GM21786 (cell line): ENCODE results near the gene RNF6.

ENCODE experiments used
- ATAC-seq: cut with Tn5 transposase; IDR thresholded peaks from one replicate; pipeline ENCODE4 v1.9.1; 2021; ENCODE audit not compliant: unreplicated experiment

RNF6 gene

GRCh38 chr13:26227166-26227971, 5.3 kb upstream of the RNF6 start:
- no peak for ATAC-seq

- ATAC-seq, result no peak
Observed at GRCh38 chr13:26225896-26226617, 3.9 kb upstream of the RNF6 start.

DNA sequence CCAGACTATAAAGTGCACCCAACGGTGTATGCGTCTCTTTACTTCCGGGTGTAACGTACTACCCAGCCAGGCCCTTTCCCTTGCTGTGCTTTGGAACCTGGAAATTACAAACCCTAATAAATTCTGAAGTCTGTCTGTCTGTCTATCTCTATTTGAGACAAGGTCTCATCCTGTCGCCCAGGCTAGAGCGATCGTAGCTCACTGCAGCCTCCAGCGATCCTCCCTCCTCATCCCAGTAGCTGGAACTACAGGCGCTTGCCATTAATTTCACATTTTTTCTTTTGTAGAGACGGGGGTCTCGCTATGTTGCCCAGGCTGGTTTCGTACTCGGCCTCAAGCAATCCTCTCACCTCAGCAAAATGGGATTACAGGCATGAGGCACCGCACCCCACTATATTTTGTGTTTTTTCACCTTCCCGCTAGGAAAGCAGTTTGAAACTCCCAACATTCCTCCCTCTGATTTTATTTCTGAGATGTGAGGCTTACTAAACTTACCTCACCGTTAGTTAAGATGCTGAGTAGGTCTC, 469 bp upstream of the RNF6 start:
- peak; percentile 39 for ATAC-seq

DNA sequence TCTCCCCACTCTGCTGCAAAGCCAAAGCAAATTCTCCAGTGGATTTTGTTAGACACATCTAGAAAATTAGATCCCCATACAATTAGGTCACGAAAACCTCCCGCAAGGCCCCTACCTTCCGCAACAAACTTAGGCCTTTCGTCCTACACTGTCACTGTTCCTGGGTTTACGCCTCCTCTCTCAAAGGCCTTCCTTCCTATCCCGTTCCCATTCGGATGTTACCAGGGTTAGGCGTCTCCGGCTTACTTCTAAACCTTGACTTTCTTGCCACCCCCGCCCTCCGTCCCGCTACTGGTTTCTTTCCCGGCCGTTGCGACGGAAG, 754 bp downstream of the RNF6 start:
- peak; percentile 25 for ATAC-seq

GRCh38 chr13:26220575-26220974, 1.5 kb downstream of the RNF6 start:
- no peak for ATAC-seq

DNA sequence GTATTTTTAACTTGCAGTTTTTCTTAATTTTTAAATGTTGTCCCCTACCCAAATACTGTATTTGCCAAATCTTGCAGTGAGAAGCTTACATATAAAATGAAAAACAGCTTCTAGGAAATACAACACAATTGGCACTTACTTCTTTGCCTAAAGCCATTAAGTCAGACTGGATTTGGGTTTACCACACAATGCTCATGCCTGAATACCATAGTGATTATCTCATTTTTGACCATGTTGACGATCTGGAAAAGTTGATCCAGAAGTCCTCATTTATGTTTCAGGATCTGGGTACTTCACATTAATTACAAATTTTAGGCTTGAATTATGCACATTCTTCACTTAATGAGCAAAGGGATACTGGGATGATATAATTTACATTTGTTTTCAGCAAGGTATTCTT, 2.4 kb downstream of the RNF6 start:
- no peak for ATAC-seq

DNA sequence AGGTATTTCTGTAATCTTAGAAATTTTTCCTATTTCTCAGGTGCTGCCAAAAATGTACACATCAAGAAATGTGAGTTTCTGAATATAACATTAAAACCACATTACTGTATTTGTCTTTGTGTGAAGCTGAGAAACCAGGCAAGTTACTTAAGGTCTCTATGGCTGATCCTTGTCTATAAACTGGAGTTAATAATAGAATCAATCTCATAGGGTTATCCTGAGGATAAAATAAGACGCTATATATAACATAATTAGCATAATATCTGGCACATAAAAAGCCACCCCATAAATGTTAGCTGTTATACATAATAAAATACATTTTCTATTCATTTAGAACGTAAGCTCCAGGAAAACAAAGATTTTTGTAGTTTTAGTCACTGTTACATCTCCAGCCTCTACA, 6.1 kb downstream of the RNF6 start:
- ATAC-seq, result no peak

- no peak for ATAC-seq
Observed at GRCh38 chr13:26213982-26214381, 8.1 kb downstream of the RNF6 start.

DNA sequence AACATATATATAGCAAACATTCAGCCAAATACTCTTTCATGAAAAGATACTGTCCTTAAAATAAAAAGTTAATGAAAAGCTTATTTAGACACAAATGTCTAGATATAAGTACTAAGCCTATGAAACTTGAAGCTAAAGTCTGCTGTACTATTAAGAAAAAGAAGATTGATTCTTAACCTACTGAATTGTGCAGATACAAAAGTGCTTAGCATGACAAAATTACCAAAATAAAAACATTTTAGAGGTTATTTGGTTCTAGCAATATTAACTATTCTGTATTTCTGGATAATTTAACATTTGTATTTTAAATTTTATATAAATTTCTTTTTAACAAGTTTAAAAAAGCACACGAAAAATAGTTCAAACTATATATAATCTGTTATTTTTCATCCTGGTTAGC, 8.8 kb downstream of the RNF6 start:
- ATAC-seq, result no peak

DNA sequence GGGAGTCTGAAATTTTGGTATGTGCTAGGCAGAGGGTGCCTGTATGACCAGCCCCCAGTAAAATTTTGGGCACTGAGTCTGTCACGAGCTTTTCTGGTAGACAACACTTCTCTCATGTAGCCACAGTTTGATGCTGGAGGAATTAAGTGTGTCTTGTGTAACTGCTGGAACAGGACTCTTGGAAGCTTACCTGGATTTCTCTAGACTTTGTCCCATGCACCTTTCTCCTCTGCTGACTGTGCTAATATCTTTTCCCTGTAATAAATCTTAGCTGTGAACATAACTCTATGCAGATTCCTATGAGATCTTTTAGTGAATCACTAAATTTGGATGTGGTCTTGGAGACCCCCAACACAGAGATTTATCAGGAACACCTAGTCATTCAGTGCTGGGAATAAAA, 13.8 kb downstream of the RNF6 start:
- no peak for ATAC-seq

DNA sequence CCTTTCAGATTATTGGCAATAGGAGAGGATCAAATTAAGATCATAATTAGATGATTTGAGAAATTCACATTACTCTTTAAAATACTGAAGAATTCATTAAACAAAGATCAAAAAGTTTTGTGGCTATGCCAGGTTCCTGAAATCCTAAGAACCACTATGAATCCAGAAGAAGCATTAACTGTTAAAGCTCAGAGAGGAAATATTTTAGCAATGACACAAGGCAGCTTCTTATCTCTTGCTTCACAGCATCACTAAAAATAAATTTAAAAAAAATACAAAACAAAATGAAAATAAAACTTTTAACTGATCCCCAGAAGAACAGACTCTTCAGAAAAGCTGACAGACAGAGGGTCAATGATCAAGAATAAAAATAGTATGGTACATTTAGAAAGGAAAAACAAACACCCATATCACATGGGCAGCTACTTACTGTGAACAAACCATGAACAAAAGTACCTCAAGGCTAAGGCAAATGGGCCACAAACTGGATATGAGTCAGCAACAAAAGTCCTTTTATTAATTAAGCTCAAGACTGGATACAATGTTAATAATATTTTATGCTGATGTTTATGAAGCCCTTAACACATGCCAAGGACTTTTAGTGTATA, 19.6 kb downstream of the RNF6 start:
- no peak for ATAC-seq

- ATAC-seq, result no peak
Observed at GRCh38 chr13:26200811-26201210, 21.3 kb downstream of the RNF6 start.

- ATAC-seq, result no peak
Observed at GRCh38 chr13:26198116-26198515, 24.0 kb downstream of the RNF6 start.

DNA sequence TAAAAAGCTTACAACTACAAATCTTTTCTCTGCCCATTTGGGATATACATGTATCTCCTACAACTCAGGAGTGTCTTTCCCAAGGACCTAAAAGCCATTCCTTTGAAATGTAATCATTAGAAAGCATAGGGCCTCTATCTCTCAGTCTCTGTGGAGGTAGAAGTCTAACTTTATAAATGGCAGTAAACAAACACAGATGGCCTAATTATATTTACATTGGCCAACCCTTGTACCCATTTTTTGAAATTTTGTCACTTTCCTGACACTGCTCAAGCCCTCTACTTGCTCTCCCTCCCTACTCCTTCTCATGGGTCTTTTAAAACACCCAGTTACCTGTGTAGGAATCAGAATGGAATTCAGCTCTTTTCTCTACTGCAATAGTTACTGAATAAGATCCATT, 24.8 kb downstream of the RNF6 start:
- ATAC-seq, result no peak

GRCh38 chr13:26186995-26187394, 35.1 kb downstream of the RNF6 start:
- no peak for ATAC-seq

GRCh38 chr13:26186118-26186870, 35.8 kb downstream of the RNF6 start:
- peak; percentile 83 for ATAC-seq

- peak; percentile 2 for ATAC-seq
Observed at GRCh38 chr13:26185720-26186117, 36.4 kb downstream of the RNF6 start.

GRCh38 chr13:26184791-26185250, 37.3 kb downstream of the RNF6 start:
- peak; percentile 29 for ATAC-seq

DNA sequence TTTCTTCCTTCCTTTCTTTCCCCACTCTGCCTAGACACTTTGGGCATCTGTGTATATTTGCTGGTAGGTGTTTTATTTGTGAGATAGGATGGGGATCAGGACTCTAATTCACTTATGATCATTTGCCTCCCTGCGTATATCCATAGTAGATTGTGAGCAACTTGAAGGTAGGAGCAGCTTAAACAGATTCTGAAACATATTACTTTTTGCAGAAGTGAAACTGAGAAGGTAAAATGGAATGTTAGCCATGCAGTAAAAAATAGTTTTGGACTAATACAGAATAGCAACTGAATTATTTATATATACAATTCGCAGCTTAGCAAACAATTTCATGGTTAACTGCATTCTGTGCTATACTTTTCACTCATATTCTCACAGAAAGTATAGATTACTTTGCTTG, 38.7 kb downstream of the RNF6 start:
- no peak for ATAC-seq

GRCh38 chr13:26179344-26179743, 42.8 kb downstream of the RNF6 start:
- ATAC-seq, result no peak

GRCh38 chr13:26168835-26169234, 53.3 kb downstream of the RNF6 start:
- no peak for ATAC-seq
